Measurements from ENCODE around the gene TFDP2.

DNA sequence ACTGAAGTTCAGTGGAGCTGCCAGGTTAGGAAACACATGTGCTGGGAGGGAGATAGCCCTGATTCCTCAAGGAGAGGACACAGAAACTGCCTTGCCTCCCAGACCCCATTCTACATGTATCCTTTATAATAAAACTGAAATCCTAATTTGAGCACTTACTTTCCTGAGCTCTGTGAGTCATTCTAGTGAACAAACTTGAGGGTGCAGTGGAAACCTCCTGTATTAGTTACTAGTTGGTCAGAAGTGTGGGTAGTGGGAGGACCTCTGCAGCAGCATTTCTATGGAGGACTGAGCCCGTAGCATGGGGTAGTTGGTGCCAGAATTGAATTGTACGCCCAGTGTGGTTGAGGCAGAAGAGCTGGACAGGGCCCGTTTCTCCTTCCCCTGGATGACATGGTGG lies 249.0 kb downstream of the TFDP2 start:
- TF ChIP-seq, protein P1, sequence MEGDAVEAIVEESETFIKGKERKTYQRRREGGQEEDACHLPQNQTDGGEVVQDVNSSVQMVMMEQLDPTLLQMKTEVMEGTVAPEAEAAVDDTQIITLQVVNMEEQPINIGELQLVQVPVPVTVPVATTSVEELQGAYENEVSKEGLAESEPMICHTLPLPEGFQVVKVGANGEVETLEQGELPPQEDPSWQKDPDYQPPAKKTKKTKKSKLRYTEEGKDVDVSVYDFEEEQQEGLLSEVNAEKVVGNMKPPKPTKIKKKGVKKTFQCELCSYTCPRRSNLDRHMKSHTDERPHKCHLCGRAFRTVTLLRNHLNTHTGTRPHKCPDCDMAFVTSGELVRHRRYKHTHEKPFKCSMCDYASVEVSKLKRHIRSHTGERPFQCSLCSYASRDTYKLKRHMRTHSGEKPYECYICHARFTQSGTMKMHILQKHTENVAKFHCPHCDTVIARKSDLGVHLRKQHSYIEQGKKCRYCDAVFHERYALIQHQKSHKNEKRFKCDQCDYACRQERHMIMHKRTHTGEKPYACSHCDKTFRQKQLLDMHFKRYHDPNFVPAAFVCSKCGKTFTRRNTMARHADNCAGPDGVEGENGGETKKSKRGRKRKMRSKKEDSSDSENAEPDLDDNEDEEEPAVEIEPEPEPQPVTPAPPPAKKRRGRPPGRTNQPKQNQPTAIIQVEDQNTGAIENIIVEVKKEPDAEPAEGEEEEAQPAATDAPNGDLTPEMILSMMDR (IDR thresholded peaks at IDR 0.05), result no peak
- no peak for TF ChIP-seq EZH2 (IDR thresholded peaks at IDR 0.05; ENCODE audit: borderline replicate concordance, insufficient read depth, low read depth, low read length, poor library complexity, severe bottlenecking)
